Naive B cell (primary cell): ENCODE measurements around the gene CEP72. TPM values are rescaled to one million over a fixed set of nuclear protein-coding genes. Genes with fewer than 3 reads are reported as not detected.

Source experiments
- ATAC-seq, 2 donors: fragments of 150-1000 bp; cut with Tn5 transposase; 2 replicates each; pipeline ENCODE4 v1.10.0; 2021; ENCODE audit warnings: low read depth in 2 of 2, mild to moderate bottlenecking in 2 of 2, moderate library complexity in 2 of 2
- DNase-seq: peaks from one replicate; pipeline ENCODE4 v3.0.0; 2022
- H3K27ac Mint-ChIP-seq, 6 donors: one replicate each; pipeline ENCODE4 v1.8.0; 2020 to 2022; ENCODE audit warnings: mild to moderate bottlenecking in 6 of 6, mixed read lengths in 6 of 6, moderate library complexity in 5 of 6, inconsistent platforms in 2 of 6
- H3K27me3 Mint-ChIP-seq, 3 donors: one replicate each; pipeline ENCODE4 v1.8.0; 2021 to 2022; ENCODE audit warnings: mixed read lengths in 3 of 3, mild to moderate bottlenecking in 1 of 3
- H3K36me3 Mint-ChIP-seq, 2 donors: one replicate each; pipeline ENCODE4 v1.8.0; 2020 to 2022; ENCODE audit warnings: mixed read lengths in 2 of 2, inconsistent platforms in 1 of 2, mild to moderate bottlenecking in 1 of 2
- H3K4me1 Mint-ChIP-seq, 3 donors: one replicate each; pipeline ENCODE4 v1.8.0; 2020 to 2022; ENCODE audit warnings: mixed read lengths in 3 of 3, inconsistent platforms in 1 of 3, mild to moderate bottlenecking in 1 of 3, moderate library complexity in 1 of 3
- H3K4me3 Mint-ChIP-seq, 8 donors: one replicate each; pipeline ENCODE4 v1.8.0; 2020 to 2022; ENCODE audit warnings: mild to moderate bottlenecking in 8 of 8, mixed read lengths in 8 of 8, moderate library complexity in 8 of 8, inconsistent platforms in 2 of 8
- H3K9me3 Mint-ChIP-seq, 7 donors: one replicate each; pipeline ENCODE4 v1.8.0; 2020 to 2022; ENCODE audit warnings: mixed read lengths in 7 of 7, mild to moderate bottlenecking in 5 of 7, inconsistent platforms in 2 of 7, moderate library complexity in 1 of 7
- polyA plus RNA-seq, 6 donors: library from polyadenylated mRNA; unstranded; fragments of 300-500 nt; fragmentation: Illumina TruSeq; gene quantifications; one replicate each; pipeline ENCODE4 v1.2.3, GENCODE V29; 2021; ENCODE audit warnings: low read depth in 6 of 6

The CEP72 gene
- polyA plus RNA-seq, 6 donors from 2014 or later, result 1.9 to 7.8 (median 2.9) TPM; not detected in 1

DNA sequence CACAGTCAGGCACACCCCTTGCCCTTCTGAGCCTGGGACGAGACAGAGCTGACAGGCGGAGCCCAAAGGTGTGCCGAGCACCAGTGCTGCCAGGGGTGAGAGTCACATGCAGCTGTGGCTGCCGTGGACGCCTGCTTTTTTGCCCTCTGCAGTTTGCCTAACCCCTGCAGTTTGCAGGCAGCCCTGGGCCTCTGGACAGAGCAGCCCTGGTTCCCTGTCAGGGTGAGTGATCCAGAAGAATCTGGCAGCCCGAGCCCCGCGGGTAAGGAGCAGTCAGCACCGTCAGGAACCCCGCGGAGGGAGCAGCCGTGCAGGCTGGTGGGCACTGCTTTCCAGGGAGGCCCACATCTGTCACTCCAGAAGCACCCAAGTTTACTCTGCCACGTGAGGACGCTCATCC lies 30.3 kb downstream of the CEP72 start:
- Mint-ChIP-seq H3K36me3 (peaks cover 5 to 14% of the 10 kb centered on the region in 2 donors), H3K27me3 (no peaks in the 10 kb centered on the region), H3K27ac (no peak overlapping the region), H3K9me3 (no peaks in the 10 kb centered on the region), H3K4me1 (peaks cover 9 to 21% (median 14%) of the 10 kb centered on the region in 3 donors), H3K4me3 (no peak overlapping the region)
- DNase-seq (no peak), ATAC-seq (no peak)

- Mint-ChIP-seq H3K27ac (peak overlapping the region in 1 of 6 donors; percentile 43), H3K36me3 (peaks cover 4 to 7% of the 10 kb centered on the region in 2 donors), H3K27me3 (no peaks in the 10 kb centered on the region), H3K4me1 (peaks cover 9 to 21% (median 14%) of the 10 kb centered on the region in 3 donors), H3K4me3 (peak overlapping the region in 3 of 8 donors; percentile 23 to 57 (median 48)), H3K9me3 (no peaks in the 10 kb centered on the region)
- no peak for DNase-seq
- ATAC-seq, result peak; percentile 47 to 72
Measured at GRCh38 chr5:643351-643801, 31.2 kb downstream of the CEP72 start.

DNA sequence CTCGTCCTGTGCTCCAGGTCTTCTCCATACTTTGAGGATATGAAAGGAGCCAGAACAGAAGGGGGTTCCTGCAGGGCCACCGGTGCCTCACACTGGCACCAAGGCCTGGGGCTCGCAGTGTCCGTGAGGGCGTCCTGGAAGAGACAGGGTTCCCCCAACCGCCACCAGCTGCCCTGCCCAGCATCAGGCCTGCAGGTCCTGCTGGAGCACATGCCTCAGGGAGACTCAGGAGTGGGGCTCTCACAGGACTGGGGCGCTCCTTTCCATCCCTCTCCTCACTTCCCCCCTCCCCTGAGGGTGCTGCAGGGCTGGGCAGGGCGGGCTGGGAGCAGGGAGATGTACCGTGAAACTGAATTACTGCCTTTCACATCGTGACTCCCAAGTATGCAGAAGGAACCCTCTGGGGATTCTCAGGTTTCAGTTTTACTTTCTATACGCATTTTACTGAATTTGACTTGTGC lies 31.7 kb downstream of the CEP72 start:
- H3K27ac Mint-ChIP-seq, result peak overlapping the region in 1 of 6 donors; percentile 43
- H3K4me1 Mint-ChIP-seq, result peaks cover 9 to 21% (median 14%) of the 10 kb centered on the region in 3 donors
- peak overlapping the region in 1 of 8 donors; percentile 57 for H3K4me3 Mint-ChIP-seq

DNA sequence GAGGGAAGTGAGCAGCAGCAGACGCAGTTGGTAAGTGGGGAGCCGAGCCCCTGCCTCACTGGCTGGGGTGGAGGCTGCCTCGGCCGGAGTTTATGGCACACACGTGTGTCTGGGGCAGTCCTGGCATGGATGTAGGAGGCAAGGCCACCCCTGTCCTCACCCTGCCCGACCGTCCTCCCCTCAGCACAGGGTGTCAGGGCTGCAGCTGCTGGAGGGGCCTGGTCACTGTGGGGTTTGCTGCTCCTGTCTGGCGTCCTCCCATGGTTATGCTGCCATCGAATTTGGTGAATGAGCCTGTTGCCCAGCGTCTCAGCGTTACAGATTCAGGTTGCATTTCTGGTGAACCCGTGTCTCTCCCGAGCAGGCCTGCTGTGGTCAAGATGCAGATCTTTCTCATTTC lies 32.4 kb downstream of the CEP72 start:
- H3K4me1 Mint-ChIP-seq, result peaks cover 9 to 21% (median 14%) of the 10 kb centered on the region in 3 donors
- peaks cover 4 to 7% of the 10 kb centered on the region in 2 donors for H3K36me3 Mint-ChIP-seq
- ATAC-seq (no peak), DNase-seq (no peak)
- H3K27me3 Mint-ChIP-seq, result no peaks in the 10 kb centered on the region
- H3K9me3 Mint-ChIP-seq, result no peaks in the 10 kb centered on the region
- peak overlapping the region in 2 of 6 donors; percentile 28 to 50 for H3K27ac Mint-ChIP-seq
- H3K4me3 Mint-ChIP-seq, result peak overlapping the region in 1 of 8 donors; percentile 57

More for the DNA sequence above, 31.7 kb downstream of the CEP72 start:
- DNase-seq (no peak), ATAC-seq (peak; percentile 41 to 62)
- Mint-ChIP-seq H3K27me3 (no peaks in the 10 kb centered on the region), H3K9me3 (no peaks in the 10 kb centered on the region), H3K36me3 (peaks cover 4 to 7% of the 10 kb centered on the region in 2 donors)

DNA sequence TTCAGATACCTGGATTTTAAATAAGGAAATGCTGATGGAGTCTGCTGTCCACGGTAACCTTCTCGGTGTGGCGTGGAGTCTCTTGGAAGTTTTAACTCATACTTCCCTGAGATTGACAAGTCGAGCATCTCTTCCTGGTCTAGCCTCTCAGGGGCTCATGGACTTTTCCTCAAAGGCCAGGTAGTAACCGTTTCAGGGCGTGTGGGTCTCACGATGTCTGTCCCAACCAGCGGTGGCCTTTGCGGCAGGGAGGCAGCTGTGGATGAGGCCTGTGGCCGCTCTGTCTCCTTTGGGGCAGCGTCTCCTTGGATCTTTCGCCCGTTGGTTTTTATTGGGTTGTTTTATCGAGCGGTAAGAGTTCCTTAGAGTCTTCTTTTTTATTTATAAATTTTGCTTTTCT lies 32.8 kb downstream of the CEP72 start:
- no peaks in the 10 kb centered on the region for H3K27me3 Mint-ChIP-seq
- no peak for ATAC-seq

GRCh38 chr5:645421-645820 lies 33.3 kb downstream of the CEP72 start:
- Mint-ChIP-seq H3K27me3 (no peaks in the 10 kb centered on the region), H3K4me1 (peaks cover 9 to 21% (median 14%) of the 10 kb centered on the region in 3 donors), H3K27ac (no peak overlapping the region), H3K36me3 (peaks cover under 1 to 4% of the 10 kb centered on the region in 2 donors), H3K9me3 (no peaks in the 10 kb centered on the region), H3K4me3 (no peak overlapping the region)
- no peak for ATAC-seq
- DNase-seq, result no peak

More for the DNA sequence above, 32.8 kb downstream of the CEP72 start:
- H3K9me3 Mint-ChIP-seq, result no peaks in the 10 kb centered on the region
- no peak for DNase-seq
- H3K27ac Mint-ChIP-seq, result no peak overlapping the region
- H3K4me3 Mint-ChIP-seq, result no peak overlapping the region
- peaks cover 9 to 21% (median 14%) of the 10 kb centered on the region in 3 donors for H3K4me1 Mint-ChIP-seq
- peaks cover 4 to 5% of the 10 kb centered on the region in 2 donors for H3K36me3 Mint-ChIP-seq

DNA sequence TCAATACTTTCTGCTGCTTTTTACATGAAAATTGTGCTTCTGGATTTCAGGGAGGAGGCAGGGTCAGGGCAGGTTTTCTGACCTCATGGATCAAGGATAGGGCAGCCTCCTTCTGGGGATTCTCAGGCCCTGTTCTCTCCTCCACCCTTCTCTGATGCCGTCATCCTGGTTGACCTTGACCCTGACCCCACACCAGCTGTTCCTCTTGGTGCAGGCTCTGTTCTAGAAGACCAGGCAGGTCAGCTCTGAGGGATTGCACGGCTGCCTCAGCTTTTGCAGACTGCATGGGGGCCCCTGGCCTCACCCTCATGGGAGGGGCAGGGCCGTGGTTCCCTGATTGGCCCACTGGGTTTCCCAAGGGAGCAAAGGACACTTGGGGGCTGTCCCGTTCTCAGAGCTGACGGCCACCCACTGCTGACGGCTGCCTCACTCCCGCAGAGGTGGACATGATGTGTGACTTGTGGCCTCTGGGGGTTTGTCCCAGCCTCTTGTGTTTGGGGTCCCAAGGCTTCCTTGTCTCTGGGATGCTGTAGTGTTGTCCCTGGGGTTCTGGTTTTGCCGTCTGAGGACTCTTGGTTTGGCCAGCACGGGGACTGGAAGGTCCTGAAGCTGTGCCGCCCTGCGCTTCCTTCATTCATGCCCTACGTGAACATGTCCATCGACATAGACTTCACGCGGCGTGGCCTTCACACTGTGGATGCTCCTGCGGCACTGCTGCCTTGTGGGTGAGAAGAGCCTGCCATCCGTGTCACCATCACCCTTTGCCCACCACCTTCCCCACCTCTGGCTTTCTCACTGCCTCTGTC lies 34.5 kb downstream of the CEP72 start:
- no peak for DNase-seq
- Mint-ChIP-seq H3K27me3 (no peaks in the 10 kb centered on the region), H3K4me3 (peak overlapping the region in 1 of 8 donors; percentile 25), H3K27ac (no peak overlapping the region), H3K9me3 (no peaks in the 10 kb centered on the region), H3K36me3 (peaks cover 0 to 4% of the 10 kb centered on the region in 2 donors), H3K4me1 (peaks cover 9 to 21% (median 14%) of the 10 kb centered on the region in 3 donors)
- ATAC-seq, result no peak

DNA sequence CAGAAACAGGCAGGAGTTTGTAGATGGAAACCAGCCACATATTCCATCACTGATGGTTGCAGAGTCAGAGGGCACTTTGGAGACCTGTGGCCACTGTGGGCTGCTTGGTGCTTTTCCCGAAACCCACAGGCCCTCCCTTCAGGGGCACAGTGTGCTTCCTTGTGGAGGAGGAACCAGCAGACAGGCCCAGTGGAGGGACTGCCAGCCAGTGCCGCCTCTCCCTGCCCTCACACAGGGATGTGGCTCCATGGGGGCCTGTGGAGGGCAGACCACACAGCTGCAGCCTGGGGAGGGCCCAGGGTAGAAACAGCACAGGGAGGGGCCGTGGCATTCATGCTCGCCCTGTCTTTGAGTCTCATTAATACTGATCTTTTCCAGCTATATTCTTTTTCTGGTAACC lies 35.2 kb downstream of the CEP72 start:
- ATAC-seq (no peak), DNase-seq (no peak)
- peaks cover 9 to 21% (median 14%) of the 10 kb centered on the region in 3 donors for H3K4me1 Mint-ChIP-seq
- H3K4me3 Mint-ChIP-seq, result no peak overlapping the region
- no peak overlapping the region for H3K27ac Mint-ChIP-seq
- H3K9me3 Mint-ChIP-seq, result no peaks in the 10 kb centered on the region
- H3K36me3 Mint-ChIP-seq, result peaks cover 0 to 4% of the 10 kb centered on the region in 2 donors
- no peaks in the 10 kb centered on the region for H3K27me3 Mint-ChIP-seq

DNA sequence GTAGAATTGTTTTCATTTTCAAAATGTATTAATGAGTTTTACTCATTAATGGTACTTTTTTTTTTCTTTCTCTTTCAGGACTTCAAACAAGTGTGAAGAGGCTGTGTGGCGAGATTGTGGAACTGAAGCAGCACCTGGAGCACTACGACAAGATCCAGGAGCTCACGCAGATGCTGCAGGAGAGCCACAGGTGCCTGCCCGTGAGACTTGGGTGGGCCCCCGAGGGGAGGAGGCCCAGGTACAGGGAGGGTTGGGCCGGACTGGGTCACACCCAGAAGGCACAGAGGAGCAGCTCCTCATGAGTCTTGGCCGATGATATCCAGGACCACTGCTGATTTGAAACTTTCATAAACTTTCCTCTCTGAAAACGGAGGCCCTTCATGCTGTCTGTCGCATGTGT lies 35.6 kb downstream of the CEP72 start:
- DNase-seq (no peak), ATAC-seq (no peak)
- no peaks in the 10 kb centered on the region for H3K9me3 Mint-ChIP-seq
- peak overlapping the region in 1 of 6 donors; percentile 47 for H3K27ac Mint-ChIP-seq
- no peaks in the 10 kb centered on the region for H3K27me3 Mint-ChIP-seq
- H3K36me3 Mint-ChIP-seq, result peaks cover 0 to 4% of the 10 kb centered on the region in 2 donors
- H3K4me1 Mint-ChIP-seq, result peaks cover 9 to 21% (median 14%) of the 10 kb centered on the region in 3 donors
- H3K4me3 Mint-ChIP-seq, result peak overlapping the region in 1 of 8 donors; percentile 6

GRCh38 chr5:651296-652022 lies 39.3 kb downstream of the CEP72 start:
- H3K27me3 Mint-ChIP-seq, result no peaks in the 10 kb centered on the region
- peaks cover 4 to 10% of the 10 kb centered on the region in 2 donors for H3K36me3 Mint-ChIP-seq
- peaks cover 0 to 3% (median 0%) of the 10 kb centered on the region in 7 donors for H3K9me3 Mint-ChIP-seq

DNA sequence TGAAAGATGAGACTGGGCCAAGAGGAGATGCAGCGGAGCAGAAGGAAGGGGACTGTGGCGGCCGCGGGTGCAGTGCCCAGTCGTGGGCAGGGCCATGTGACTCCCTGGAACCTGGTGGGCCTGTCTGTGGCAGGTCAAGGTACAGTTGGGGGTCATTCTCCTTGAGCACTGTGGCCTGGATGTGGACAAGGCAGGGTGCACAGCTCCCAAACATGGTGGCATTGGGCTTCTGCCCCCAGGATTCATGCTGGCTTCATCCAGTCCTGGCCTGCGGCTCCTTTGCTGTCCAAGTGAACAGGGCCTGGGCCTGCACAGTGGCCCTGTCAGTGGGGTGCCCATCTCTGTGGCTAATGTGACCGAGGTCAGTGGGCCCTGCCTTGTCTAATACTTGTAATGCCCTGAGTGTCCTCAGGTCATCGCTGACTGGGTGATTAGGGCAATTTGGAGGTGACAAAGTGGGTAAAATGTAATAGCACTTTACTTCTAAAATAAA lies 39.9 kb downstream of the CEP72 start:
- H3K36me3 Mint-ChIP-seq, result peaks cover 4 to 10% of the 10 kb centered on the region in 2 donors
- no peak overlapping the region for H3K4me3 Mint-ChIP-seq
- peaks cover 0 to 3% (median 0%) of the 10 kb centered on the region in 7 donors for H3K9me3 Mint-ChIP-seq
- H3K27ac Mint-ChIP-seq, result no peak overlapping the region
- no peaks in the 10 kb centered on the region for H3K27me3 Mint-ChIP-seq
- DNase-seq, result no peak
- ATAC-seq, result no peak
- H3K4me1 Mint-ChIP-seq, result peaks cover 0 to 7% (median 0%) of the 10 kb centered on the region in 3 donors

More at GRCh38 chr5:651296-652022, 39.3 kb downstream of the CEP72 start:
- H3K4me3 Mint-ChIP-seq, result no peak overlapping the region
- DNase-seq (no peak), ATAC-seq (no peak)
- H3K4me1 Mint-ChIP-seq, result peaks cover 0 to 7% (median 0%) of the 10 kb centered on the region in 3 donors
- no peak overlapping the region for H3K27ac Mint-ChIP-seq

DNA sequence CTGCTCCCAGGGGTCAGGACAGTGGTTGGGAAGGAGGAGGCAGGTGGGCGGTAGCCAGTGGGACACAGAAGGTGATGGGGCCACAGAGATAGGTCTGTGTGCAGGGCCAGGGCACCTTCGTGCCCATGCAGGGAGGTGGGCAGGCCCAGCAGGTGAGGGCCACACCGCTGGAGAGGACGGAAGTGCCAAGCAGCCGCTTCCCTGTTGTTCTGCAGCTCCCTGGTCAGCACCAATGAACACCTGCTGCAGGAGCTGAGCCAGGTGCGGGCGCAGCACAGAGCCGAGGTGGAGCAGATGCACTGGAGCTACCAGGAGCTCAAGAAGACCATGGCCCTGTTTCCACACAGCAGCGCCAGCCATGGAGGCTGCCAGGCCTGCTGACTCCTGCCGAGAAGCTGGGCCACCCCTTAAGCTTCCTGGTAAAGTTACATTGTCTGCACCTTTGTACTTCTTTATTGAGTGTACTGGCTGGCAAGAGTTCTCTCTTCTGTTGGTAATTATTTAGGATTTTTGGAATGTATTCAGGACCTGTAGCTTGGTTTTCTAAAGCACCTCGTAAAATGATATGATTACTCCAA lies 40.7 kb downstream of the CEP72 start:
- H3K9me3 Mint-ChIP-seq, result peaks cover 0 to 5% (median 0%) of the 10 kb centered on the region in 7 donors
- DNase-seq (no peak), ATAC-seq (no peak)
- H3K27me3 Mint-ChIP-seq, result no peaks in the 10 kb centered on the region
- H3K27ac Mint-ChIP-seq, result peak overlapping the region in 1 of 6 donors; percentile 79
- H3K36me3 Mint-ChIP-seq, result peaks cover 9 to 17% of the 10 kb centered on the region in 2 donors
- no peak overlapping the region for H3K4me3 Mint-ChIP-seq
- peaks cover 0 to 7% (median 3%) of the 10 kb centered on the region in 3 donors for H3K4me1 Mint-ChIP-seq
